ENCODE results near the gene DNAJB2. TPM values are rescaled to one million over a fixed set of nuclear protein-coding genes. Genes with fewer than 3 reads are reported as not detected.

Gene DNAJB2
- total and polyA plus RNA-seq, 7 experiments from 2014 or later: 6.7 to 134 (median 107) TPM

DNA sequence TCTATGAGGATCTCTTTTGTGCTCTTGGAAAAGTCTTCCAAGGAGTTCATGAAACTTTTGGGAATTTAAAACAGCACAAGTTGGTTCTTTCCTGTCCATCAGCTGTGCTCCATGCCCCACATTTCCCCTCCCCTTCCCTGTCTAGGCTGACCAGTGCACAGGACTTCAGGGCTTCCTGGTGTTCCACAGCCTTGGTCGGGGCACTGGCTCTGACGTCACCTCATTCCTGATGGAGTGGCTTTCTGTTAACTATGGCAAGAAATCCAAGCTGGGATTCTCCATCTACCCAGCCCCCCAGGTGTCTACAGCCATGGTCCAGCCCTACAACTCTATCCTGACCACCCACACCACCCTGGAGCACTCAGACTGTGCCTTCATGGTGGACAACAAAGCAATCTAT is 8.1 kb upstream of the DNAJB2 start:
- H3K27me3 Mint-ChIP-seq: peaks cover 0 to 16% (median 0%) of the 10 kb centered on the region in 5 donors
- no peak overlapping the region for H3K27ac Mint-ChIP-seq
- CTCF ChIA-PET: interaction anchor here (1.2 kb wide), 1 partner anchor 24 kb away, joined by 3 read pairs; no protein-coding TSS in a partner anchor
- no peaks in the 10 kb centered on the region for H3K9me3 Mint-ChIP-seq
- H3K36me3 Mint-ChIP-seq: no peaks in the 10 kb centered on the region
- no peaks in the 10 kb centered on the region for H3K27me3 ChIP-seq (ENCODE audit: control insufficient read depth in 2 of 2, insufficient read depth in 2 of 2, low read length in 2 of 2)
- no peaks in the 10 kb centered on the region for H3K4me1 Mint-ChIP-seq
- POLR2A ChIA-PET: interaction anchor here (0.6 kb wide), 1 partner anchor 60 kb away, joined by 3 read pairs; no protein-coding TSS in a partner anchor
- H3K4me3 ChIP-seq (ENCODE audit: low read length): no peak overlapping the region
- no peaks in the 10 kb centered on the region for H3K9me3 ChIP-seq (ENCODE audit: control insufficient read depth in 2 of 3, low read length in 3 of 3)
- H3K27ac ChIP-seq (ENCODE audit: low read depth, low read length): no peak overlapping the region
- no peak for ATAC-seq
- no peaks in the 10 kb centered on the region for H3K36me3 ChIP-seq (ENCODE audit: control insufficient read depth in 2 of 3, insufficient read depth in 3 of 3, low read length in 3 of 3)
- no peak overlapping the region for H3K4me3 Mint-ChIP-seq
- no peak for DNase-seq
- no peaks in the 10 kb centered on the region for H3K4me1 ChIP-seq (ENCODE audit: control insufficient read depth in 2 of 2, insufficient read depth in 2 of 2, low read length in 2 of 2)
- intact Hi-C loops (cut with micrococcal nuclease): no loop called here

GRCh38 chr2:219272356-219272755 is 6.8 kb upstream of the DNAJB2 start:
- H3K9me3 ChIP-seq (ENCODE audit: control insufficient read depth in 2 of 3, low read length in 3 of 3): no peaks in the 10 kb centered on the region
- peaks cover 0 to 16% (median 0%) of the 10 kb centered on the region in 5 donors for H3K27me3 Mint-ChIP-seq
- intact Hi-C loops (cut with micrococcal nuclease): no loop called here
- CTCF ChIA-PET: interaction anchor here (12.9 kb wide), 1 partner anchor 24 kb away, joined by 194 read pairs; no protein-coding TSS in a partner anchor
- no peak overlapping the region for H3K27ac ChIP-seq (ENCODE audit: low read depth, low read length)
- H3K27ac Mint-ChIP-seq: no peak overlapping the region
- H3K4me1 Mint-ChIP-seq: peaks cover 1 to 5% (median 4%) of the 10 kb centered on the region in 7 donors
- POLR2A ChIA-PET: interaction anchor here (3.2 kb wide), 1 partner anchor 17 kb away, joined by 12 read pairs; the partner anchor contains the start of gene TUBA4A
- H3K4me3 ChIP-seq (ENCODE audit: low read length): no peak overlapping the region
- no peaks in the 10 kb centered on the region for H3K9me3 Mint-ChIP-seq
- DNase-seq (no peak), ATAC-seq (no peak)
- H3K4me1 ChIP-seq (ENCODE audit: control insufficient read depth in 2 of 2, insufficient read depth in 2 of 2, low read length in 2 of 2): peaks cover 0 to under 1% of the 10 kb centered on the region in 2 donors
- H3K4me3 Mint-ChIP-seq: no peak overlapping the region
- H3K27me3 ChIP-seq (ENCODE audit: control insufficient read depth in 2 of 2, insufficient read depth in 2 of 2, low read length in 2 of 2): no peaks in the 10 kb centered on the region
- H3K36me3 Mint-ChIP-seq: no peaks in the 10 kb centered on the region
- no peaks in the 10 kb centered on the region for H3K36me3 ChIP-seq (ENCODE audit: control insufficient read depth in 2 of 3, insufficient read depth in 3 of 3, low read length in 3 of 3)

DNA sequence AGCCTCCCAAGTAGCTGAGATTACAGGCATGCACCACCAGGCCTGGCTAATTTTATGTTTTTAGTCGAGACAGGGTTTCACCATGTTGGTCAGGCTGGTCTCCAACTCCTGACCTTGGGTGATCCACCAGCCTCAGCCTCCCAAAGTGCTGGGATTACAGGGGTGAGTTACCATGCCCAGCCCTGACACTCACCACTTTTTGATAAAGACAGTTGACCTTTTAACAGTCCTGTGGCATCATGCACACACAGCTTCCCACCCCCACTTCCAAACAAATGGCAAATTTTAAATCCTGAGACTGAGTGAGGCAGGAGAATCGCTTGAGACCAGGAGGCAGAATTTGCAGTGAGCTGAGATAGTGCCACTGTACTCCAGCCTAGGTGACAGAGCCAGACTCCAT is 6.2 kb upstream of the DNAJB2 start:
- ChIA-PET POLR2A (interaction anchor here (3.2 kb wide), 1 partner anchor 18 kb away, joined by 12 read pairs; the partner anchor contains the start of gene TUBA4A), CTCF (interaction anchor here (12.9 kb wide), 1 partner anchor 23 kb away, joined by 194 read pairs; no protein-coding TSS in a partner anchor)
- DNase-seq (no peak), ATAC-seq (no peak)
- H3K36me3 ChIP-seq (ENCODE audit: control insufficient read depth in 2 of 3, insufficient read depth in 3 of 3, low read length in 3 of 3): no peaks in the 10 kb centered on the region
- H3K36me3 Mint-ChIP-seq: no peaks in the 10 kb centered on the region
- no peak overlapping the region for H3K4me3 ChIP-seq (ENCODE audit: low read length)
- no peaks in the 10 kb centered on the region for H3K27me3 ChIP-seq (ENCODE audit: control insufficient read depth in 2 of 2, insufficient read depth in 2 of 2, low read length in 2 of 2)
- intact Hi-C loops (cut with micrococcal nuclease): no loop called here
- peaks cover 7 to 11% (median 10%) of the 10 kb centered on the region in 7 donors for H3K4me1 Mint-ChIP-seq
- H3K9me3 ChIP-seq (ENCODE audit: control insufficient read depth in 2 of 3, low read length in 3 of 3): no peaks in the 10 kb centered on the region
- H3K27me3 Mint-ChIP-seq: peaks cover 0 to 16% (median 0%) of the 10 kb centered on the region in 5 donors
- peaks cover 4 to 7% of the 10 kb centered on the region in 2 donors for H3K4me1 ChIP-seq (ENCODE audit: control insufficient read depth in 2 of 2, insufficient read depth in 2 of 2, low read length in 2 of 2)
- H3K27ac ChIP-seq (ENCODE audit: low read depth, low read length): no peak overlapping the region
- H3K9me3 Mint-ChIP-seq: no peaks in the 10 kb centered on the region
- H3K4me3 Mint-ChIP-seq: no peak overlapping the region
- H3K27ac Mint-ChIP-seq: no peak overlapping the region

DNA sequence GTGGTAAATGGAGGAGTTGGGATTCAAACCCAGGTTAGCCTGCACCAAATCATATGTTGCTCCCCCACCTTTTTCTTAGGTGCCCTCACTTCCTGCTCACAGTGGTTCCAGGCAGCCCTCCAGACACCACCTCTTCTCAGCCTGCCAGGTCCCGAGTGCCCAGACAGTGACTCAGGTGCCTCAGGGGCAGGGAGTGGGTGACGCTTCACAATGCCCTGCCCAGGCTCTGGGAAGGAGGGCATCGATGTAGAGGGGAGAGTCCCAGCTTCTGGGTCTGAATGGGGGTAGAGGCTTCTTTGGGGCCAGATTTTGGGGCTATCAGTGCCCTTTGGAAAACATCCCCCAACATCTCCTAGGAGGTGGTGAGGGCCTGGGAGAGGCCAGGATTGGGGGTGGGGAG is 5.2 kb upstream of the DNAJB2 start:
- POLR2A ChIA-PET: interaction anchor here (0.9 to 3.2 kb wide), 3 partner anchors 19 to 22 kb away, joined by 3 to 12 read pairs (median 3); partner anchors contain the start of genes TUBA4A and TUBA4B
- DNase-seq (no peak), ATAC-seq (no peak)

DNA sequence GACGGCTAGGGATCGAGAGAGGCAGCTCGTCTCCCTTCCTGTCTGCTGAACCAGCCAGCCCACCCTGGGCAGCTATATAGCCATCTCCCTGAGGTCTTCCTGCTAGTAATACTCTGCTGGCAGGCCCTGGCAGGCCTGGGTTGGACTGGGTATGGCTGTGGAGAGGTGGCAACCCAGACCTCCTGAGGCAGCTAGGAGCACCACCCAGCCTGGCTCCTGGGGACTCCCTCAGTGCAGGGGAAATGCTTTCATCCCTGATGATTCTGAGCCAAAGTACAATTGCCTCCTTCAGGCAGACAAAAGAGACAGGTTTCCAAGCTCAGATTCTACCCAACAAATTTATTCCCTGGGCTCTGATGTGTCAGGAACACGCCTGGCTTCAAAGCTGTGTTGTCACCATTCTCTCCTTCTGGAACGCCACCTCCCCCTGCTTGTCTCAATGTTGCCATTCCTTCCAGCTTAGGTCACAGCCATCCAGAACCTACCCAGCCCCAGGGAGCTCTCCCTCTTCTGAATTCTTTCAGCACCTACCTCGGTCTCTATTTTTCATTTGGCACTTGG is 4.7 kb upstream of the DNAJB2 start:
- intact Hi-C loops (cut with micrococcal nuclease): no loop called here

More for the DNA sequence above, 5.2 kb upstream of the DNAJB2 start:
- no peak overlapping the region for H3K4me3 ChIP-seq (ENCODE audit: low read length)
- H3K36me3 ChIP-seq (ENCODE audit: control insufficient read depth in 2 of 3, insufficient read depth in 3 of 3, low read length in 3 of 3): no peaks in the 10 kb centered on the region
- no peak overlapping the region for H3K27ac ChIP-seq (ENCODE audit: low read depth, low read length)
- CTCF ChIA-PET: interaction anchor here (1.2 to 12.9 kb wide), 3 partner anchors 11 to 22 kb away, joined by 4 to 194 read pairs (median 20); partner anchors contain the start of gene TUBA4A
- no peaks in the 10 kb centered on the region for H3K9me3 ChIP-seq (ENCODE audit: control insufficient read depth in 2 of 3, low read length in 3 of 3)
- no peaks in the 10 kb centered on the region for H3K9me3 Mint-ChIP-seq
- peaks cover 0 to 14% (median 0%) of the 10 kb centered on the region in 5 donors for H3K27me3 Mint-ChIP-seq
- peaks cover 13 to 17% of the 10 kb centered on the region in 2 donors for H3K4me1 ChIP-seq (ENCODE audit: control insufficient read depth in 2 of 2, insufficient read depth in 2 of 2, low read length in 2 of 2)
- no peaks in the 10 kb centered on the region for H3K27me3 ChIP-seq (ENCODE audit: control insufficient read depth in 2 of 2, insufficient read depth in 2 of 2, low read length in 2 of 2)
- H3K36me3 Mint-ChIP-seq: no peaks in the 10 kb centered on the region
- intact Hi-C loops (cut with micrococcal nuclease): no loop called here
- H3K4me1 Mint-ChIP-seq: peaks cover 14 to 20% (median 19%) of the 10 kb centered on the region in 7 donors
- no peak overlapping the region for H3K27ac Mint-ChIP-seq
- H3K4me3 Mint-ChIP-seq: no peak overlapping the region

GRCh38 chr2:219277703-219278654 is 1.2 kb upstream of the DNAJB2 start:
- H3K4me1 ChIP-seq (ENCODE audit: control insufficient read depth in 2 of 2, insufficient read depth in 2 of 2, low read length in 2 of 2): peaks cover 22 to 33% of the 10 kb centered on the region in 2 donors
- H3K4me1 Mint-ChIP-seq: peaks cover 31 to 55% (median 50%) of the 10 kb centered on the region in 7 donors
- peak overlapping the region; percentile 94 to 100 (median 99) for H3K27ac Mint-ChIP-seq
- H3K27me3 Mint-ChIP-seq: peaks cover 0 to 7% (median 0%) of the 10 kb centered on the region in 5 donors
- H3K27ac ChIP-seq (ENCODE audit: low read depth, low read length): peak overlapping the region; percentile 98
- H3K4me3 Mint-ChIP-seq: peak overlapping the region; percentile 76 to 98 (median 94)
- H3K36me3 ChIP-seq (ENCODE audit: control insufficient read depth in 2 of 3, insufficient read depth in 3 of 3, low read length in 3 of 3): peaks cover 11 to 27% (median 24%) of the 10 kb centered on the region in 3 experiments
- POLR2A ChIA-PET: interaction anchor here (0.8 to 8.2 kb wide), 14 partner anchors 8 to 265 kb away, joined by 3 to 214 read pairs (median 6); partner anchors contain the start of genes ANKZF1, ATG9A, CHPF and CNPPD1
- peak; percentile 60 to 83 (median 72) for DNase-seq
- CTCF ChIA-PET: interaction anchor here (0.9 to 12.9 kb wide), 11 partner anchors 18 to 119 kb away, joined by 3 to 194 read pairs (median 4); partner anchors contain the start of genes ANKZF1, ATG9A, CNPPD1 and TUBA4A
- no peaks in the 10 kb centered on the region for H3K9me3 Mint-ChIP-seq
- peaks cover 0 to 20% (median 7%) of the 10 kb centered on the region in 5 donors for H3K36me3 Mint-ChIP-seq
- no peaks in the 10 kb centered on the region for H3K9me3 ChIP-seq (ENCODE audit: control insufficient read depth in 2 of 3, low read length in 3 of 3)
- peak overlapping the region; percentile 73 for H3K4me3 ChIP-seq (ENCODE audit: low read length)
- no peaks in the 10 kb centered on the region for H3K27me3 ChIP-seq (ENCODE audit: control insufficient read depth in 2 of 2, insufficient read depth in 2 of 2, low read length in 2 of 2)
- intact Hi-C loops (cut with micrococcal nuclease): loop anchor here (1.0 to 5.0 kb wide), 8 partner anchors 14 to 606 kb away; partner anchors contain the start of genes ABCB6 (in 1 of the 2), CHPF (in 1 of the 2), RNF25 (in 1 of the 2) and STK11IP (in 1 of the 2)
- no peak for ATAC-seq

More for the DNA sequence above, 4.7 kb upstream of the DNAJB2 start:
- Histone ChIP-seq H3K4me3 (ENCODE audit: low read length) (no peak overlapping the region), H3K27ac (ENCODE audit: low read depth, low read length) (no peak overlapping the region), H3K9me3 (ENCODE audit: control insufficient read depth in 2 of 3, low read length in 3 of 3) (no peaks in the 10 kb centered on the region), H3K4me1 (ENCODE audit: control insufficient read depth in 2 of 2, insufficient read depth in 2 of 2, low read length in 2 of 2) (peaks cover 13 to 17% of the 10 kb centered on the region in 2 donors), H3K36me3 (ENCODE audit: control insufficient read depth in 2 of 3, insufficient read depth in 3 of 3, low read length in 3 of 3) (no peaks in the 10 kb centered on the region), H3K27me3 (ENCODE audit: control insufficient read depth in 2 of 2, insufficient read depth in 2 of 2, low read length in 2 of 2) (no peaks in the 10 kb centered on the region)
- POLR2A ChIA-PET: interaction anchor here (0.9 to 3.2 kb wide), 3 partner anchors 19 to 22 kb away, joined by 3 to 12 read pairs (median 3); partner anchors contain the start of genes TUBA4A and TUBA4B
- ATAC-seq: no peak
- Mint-ChIP-seq H3K4me1 (peaks cover 15 to 22% (median 22%) of the 10 kb centered on the region in 7 donors), H3K27me3 (peaks cover 0 to 11% (median 0%) of the 10 kb centered on the region in 5 donors), H3K27ac (no peak overlapping the region), H3K36me3 (no peaks in the 10 kb centered on the region), H3K9me3 (no peaks in the 10 kb centered on the region), H3K4me3 (no peak overlapping the region)
- no peak for DNase-seq
- CTCF ChIA-PET: interaction anchor here (1.2 to 12.9 kb wide), 3 partner anchors 12 to 22 kb away, joined by 4 to 194 read pairs (median 20); partner anchors contain the start of gene TUBA4A
